Endothelial cell of umbilical vein (primary cell): Measurements from ENCODE around the gene ACAP1. TPM values are rescaled to one million over a fixed set of nuclear protein-coding genes. Genes with fewer than 3 reads are reported as not detected.

Source experiments
- BruUV-seq: library from RNA; stranded (reverse); fragments of 400-500 nt; replicated peaks from 2 replicates; lab custom pipeline; 2021; lab: Mats Ljungman, UMichigan
- CTCF ChIA-PET: fragments of 300-600, 350-600 bp; sonication (Branson Sonifier 250); formaldehyde crosslinking; loops from one replicate; lab custom pipeline; 2021; ENCODE audit warnings: antibody characterized with exemption, inconsistent platforms; lab: Charles Lee
- POLR2A ChIA-PET: fragments of 300-600, 350-600 bp; sonication (Branson Sonifier 250); formaldehyde crosslinking; loops from one replicate; lab custom pipeline; 2021; ENCODE audit warnings: antibody characterized with exemption, inconsistent platforms; lab: Charles Lee
- DNase-seq: peaks from one replicate; pipeline ENCODE4 v3.0.0-alpha.2; 2011; ENCODE audit warnings: low read depth, low spot score
- FAIRE-seq: peaks from 2 replicates; lab custom pipeline; 2011; peaks lifted over from hg19 to GRCh38; lab: Jason Lieb, UNC
- H2AFZ ChIP-seq: 2 replicates; pipeline ENCODE4 v1.6.0; 2012; ENCODE audit warnings: low read depth, low read length, control low read depth, inconsistent platforms
- H3K27ac ChIP-seq: 2 replicates; pipeline ENCODE4 v1.5.1; 2011; ENCODE audit warnings: low read depth, mild to moderate bottlenecking, control low read depth, low read length, moderate library complexity; ENCODE audit not compliant: insufficient read depth
- H3K27me3 ChIP-seq, 2 experiments: 2 replicates each; pipeline versions ENCODE4 v1.6.0 to v1.6.1; 2011; ENCODE audit warnings: low read length in 2 of 2, mixed read lengths in 1 of 2; ENCODE audit not compliant: control insufficient read depth in 2 of 2, insufficient read depth in 2 of 2
- H3K36me3 ChIP-seq, 2 experiments: 2 replicates in 1 of 2; 3 replicates in 1 of 2; pipeline ENCODE4 v1.5.1; 2011; ENCODE audit warnings: low read length in 2 of 2, mild to moderate bottlenecking in 1 of 2, moderate library complexity in 1 of 2; ENCODE audit not compliant: control insufficient read depth in 2 of 2, insufficient read depth in 2 of 2; ENCODE audit errors: extremely low read depth in 1 of 2
- H3K4me1 ChIP-seq: 3 replicates; pipeline ENCODE4 v1.5.1; 2011; ENCODE audit warnings: mild to moderate bottlenecking, low read length; ENCODE audit not compliant: control insufficient read depth, insufficient read depth; ENCODE audit errors: extremely low read depth
- H3K4me2 ChIP-seq: 2 replicates; pipeline ENCODE4 v1.6.1; 2011; ENCODE audit warnings: low read length, control low read depth, mixed read lengths; ENCODE audit not compliant: insufficient read depth
- H3K4me3 ChIP-seq, 3 experiments: fragments of 200-600 bp in 1 of 3; sonication (generic), shearing (Covaris generic) in 1 of 3; replicated peaks in 1 of 3; 2 replicates each; pipeline ENCODE4 v1.5.1; 2011 to 2016; ENCODE audit warnings: control low read depth in 3 of 3, low read length in 3 of 3, mild to moderate bottlenecking in 2 of 3, inconsistent platforms in 1 of 3, low read depth in 1 of 3, moderate library complexity in 1 of 3; ENCODE audit not compliant: insufficient read depth in 1 of 3
- H3K79me2 ChIP-seq: 2 replicates; pipeline ENCODE4 v1.6.0; 2012; ENCODE audit warnings: low read length, inconsistent platforms; ENCODE audit not compliant: control insufficient read depth, insufficient read depth
- H3K9ac ChIP-seq: replicated peaks from 2 replicates; pipeline ENCODE3; 2011; ENCODE audit warnings: low read length, control low read depth; ENCODE audit not compliant: insufficient read depth; ENCODE audit errors: extremely low read depth
- H3K9me1 ChIP-seq: replicated peaks from 3 replicates; pipeline ENCODE4 v1.6.0; 2011; ENCODE audit warnings: mild to moderate bottlenecking, low read length; ENCODE audit not compliant: control insufficient read depth, insufficient read depth; ENCODE audit errors: extremely low read depth
- H3K9me3 ChIP-seq: replicated peaks from 2 replicates; pipeline ENCODE4 v1.5.1; 2012; ENCODE audit warnings: low read length, inconsistent platforms; ENCODE audit not compliant: control insufficient read depth, insufficient read depth
- H4K20me1 ChIP-seq: replicated peaks from 2 replicates; pipeline ENCODE3; 2011; ENCODE audit warnings: mild to moderate bottlenecking, low read length; ENCODE audit not compliant: control insufficient read depth, insufficient read depth; ENCODE audit errors: extremely low read depth
- CTCF ChIP-seq, 2 donors: IDR thresholded peaks; 1 replicate in 1 of 2; 2 replicates in 1 of 2; pipeline ENCODE4 v1.5.1; 2011; ENCODE audit warnings: low read length in 2 of 2, mild to moderate bottlenecking in 2 of 2, moderate library complexity in 2 of 2, control low read depth in 1 of 2, inconsistent platforms in 1 of 2, low read depth in 1 of 2; ENCODE audit not compliant: insufficient read depth in 1 of 2; ENCODE audit errors: extremely low read depth in 1 of 2
- EZH2 ChIP-seq: IDR thresholded peaks from 2 replicates; pipeline ENCODE4 v1.6.1; 2012; ENCODE audit warnings: borderline replicate concordance, low read depth, mild to moderate bottlenecking, moderate library complexity, low read length, inconsistent platforms; ENCODE audit not compliant: severe bottlenecking
- FOS ChIP-seq: IDR thresholded peaks from 2 replicates; pipeline ENCODE4 v1.6.1; 2011; ENCODE audit warnings: mild to moderate bottlenecking, low read length, moderate library complexity, borderline replicate concordance; ENCODE audit not compliant: insufficient read depth
- GATA2 ChIP-seq: IDR thresholded peaks from 2 replicates; pipeline ENCODE4 v1.7.0; 2011; ENCODE audit warnings: low read depth, mild to moderate bottlenecking, moderate library complexity, mixed read lengths, low read length; ENCODE audit not compliant: insufficient read length, insufficient read depth
- JUN ChIP-seq: IDR thresholded peaks from 2 replicates; pipeline ENCODE4 v1.6.1; 2011; ENCODE audit warnings: borderline replicate concordance, low read depth; ENCODE audit not compliant: insufficient read length, insufficient read depth
- MAX ChIP-seq: IDR thresholded peaks from 2 replicates; pipeline ENCODE4 v1.6.1; 2011; ENCODE audit not compliant: insufficient read depth, insufficient read length
- MYC ChIP-seq: IDR thresholded peaks from one replicate; pipeline ENCODE4 v1.6.1; 2011; ENCODE audit warnings: mild to moderate bottlenecking, low read depth, low read length
- POLR2A ChIP-seq: IDR thresholded peaks from 2 replicates; pipeline ENCODE4 v1.6.1; 2012; ENCODE audit warnings: low read depth, mild to moderate bottlenecking, control low read depth, low read length
- POLR2AphosphoS5 ChIP-seq: IDR thresholded peaks from 2 replicates; pipeline ENCODE4 v1.6.1; 2012; ENCODE audit warnings: low read depth, mild to moderate bottlenecking, control low read depth, low read length, moderate library complexity; ENCODE audit not compliant: insufficient read depth
- dilution Hi-C: fragments of 300-500 bp; cut with MboI; formaldehyde crosslinking; loops from one replicate; pipeline ENCODE4 v1.15.0; 2019; ENCODE audit warnings: low sequenced_read_pairs; ENCODE audit not compliant: extremely low pct_ligation_motif_present
- intact Hi-C: fragments of 100-400 bp; cut with micrococcal nuclease; formaldehyde crosslinking; loops from one replicate; pipeline ENCODE4 v1.10.0; 2022
- polyA plus RNA-seq, 4 experiments: library from polyadenylated mRNA; depleted of rRNA in 3 of 4; stranded (reverse) in 3 of 4; unstranded in 1 of 4; fragments of >200 nt; gene quantifications; 2 replicates each; pipeline versions ENCODE4 v1.2.1 to v1.2.3, GENCODE V29; 2011 to 2012; ENCODE audit warnings: missing spikeins in 1 of 4
- total RNA-seq: library from RNA; stranded (reverse); gene quantifications from 2 replicates; pipeline ENCODE4 v1.2.3, GENCODE V29; 2021

ACAP1 gene
- total and polyA plus RNA-seq, 2 donors (not counting 3 experiments of a cell fraction or from before 2014, with no cell fraction given): 0.46 TPM; not detected in 1

- peak within 1 kb of the TSS; percentile 97 for H3K9ac ChIP-seq
- peaks cover 4% of the 10 kb centered on the region for H4K20me1 ChIP-seq
- peaks cover 43% of the 10 kb centered on the region for H3K79me2 ChIP-seq
- H3K4me3 ChIP-seq: peak within 1 kb of the TSS; percentile 71 to 93 (median 87)
- no peaks in the 10 kb centered on the region for H3K9me1 ChIP-seq
- ChIA-PET POLR2A (no interaction called here), CTCF (no interaction called here)
- peaks cover 12% of the 10 kb centered on the region for H3K4me1 ChIP-seq
- peaks cover 22% of the 10 kb centered on the region in 2 experiments for H3K36me3 ChIP-seq
- intact Hi-C loops (loop anchor here (2.0 kb wide), 1 partner anchor 92 kb away; no protein-coding TSS in a partner anchor), dilution Hi-C loops (no loop called here)
- TF ChIP-seq MAX (peak; percentile 32), FOS (no peak), JUN (no peak), EZH2 (no peak), POLR2AphosphoS5 (peak; percentile 79), CTCF (IDR thresholded peaks at IDR 0.05; ENCODE audit: extremely low read depth in 1 of 2, insufficient read depth in 1 of 2, low read depth in 1 of 2, low read length in 2 of 2) (no peak), MYC (no peak), POLR2A (peak; percentile 83), GATA2 (no peak)
- TSS peak; percentile 47 for BruUV-seq
- DNase-seq (peak; percentile 100), FAIRE-seq (peak; percentile 99)
- H3K27ac ChIP-seq: peak within 1 kb of the TSS; percentile 83
- H3K9me3 ChIP-seq: no peaks in the 10 kb centered on the region
- H3K4me2 ChIP-seq: peak within 1 kb of the TSS; percentile 80
- peak within 1 kb of the TSS; percentile 53 for H2AFZ ChIP-seq
- no peaks in the 10 kb centered on the region for H3K27me3 ChIP-seq
Measured at GRCh38 chr17:7306911-7307685, 29.2 kb upstream of the ACAP1 start, which contains the start of gene EIF5A. Gene EIF5A (plus strand): TSS chr17:7307628. CDS start chr17:7309636, 2,008 bp downstream.
